Measurements from ENCODE around the gene PTDSS2. TPM values are rescaled to one million over a fixed set of nuclear protein-coding genes. Genes with fewer than 3 reads are reported as not detected.

Gene PTDSS2
- total RNA-seq, 3 donors from 2014 or later = 25.7 to 30.9 (median 29.1) TPM

DNA sequence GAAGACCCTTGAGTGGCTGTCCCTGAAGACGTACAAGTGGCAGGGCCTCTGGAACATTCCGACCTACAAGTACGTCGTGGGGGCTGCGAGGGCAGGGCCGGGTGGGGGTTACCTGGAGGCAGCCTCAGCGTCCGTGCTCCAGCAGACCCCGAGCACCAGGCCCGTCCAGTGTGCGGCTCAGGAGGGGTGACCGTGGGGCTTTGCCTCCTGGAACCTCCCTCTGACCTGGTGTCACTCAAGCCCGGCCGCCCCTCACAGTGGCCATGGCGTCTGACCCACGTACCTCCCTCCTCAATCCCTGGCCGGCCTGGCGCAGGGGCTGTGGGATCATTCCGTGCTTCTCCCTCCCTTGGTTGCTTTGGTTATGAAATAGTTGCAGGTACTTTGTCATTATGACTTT lies 38.5 kb downstream of the PTDSS2 start:
- no peaks in the 10 kb centered on the region for H3K9me3 Mint-ChIP-seq
- no peaks in the 10 kb centered on the region for H3K4me1 Mint-ChIP-seq (ENCODE audit: low read depth)
- no peak overlapping the region for H3K4me3 Mint-ChIP-seq
- peaks cover 4% of the 10 kb centered on the region for H3K36me3 Mint-ChIP-seq (ENCODE audit: insufficient read depth)
- no peak for ATAC-seq
- no peaks in the 10 kb centered on the region for H3K27me3 Mint-ChIP-seq (ENCODE audit: low read depth)
- DNase-seq = no peak

DNA sequence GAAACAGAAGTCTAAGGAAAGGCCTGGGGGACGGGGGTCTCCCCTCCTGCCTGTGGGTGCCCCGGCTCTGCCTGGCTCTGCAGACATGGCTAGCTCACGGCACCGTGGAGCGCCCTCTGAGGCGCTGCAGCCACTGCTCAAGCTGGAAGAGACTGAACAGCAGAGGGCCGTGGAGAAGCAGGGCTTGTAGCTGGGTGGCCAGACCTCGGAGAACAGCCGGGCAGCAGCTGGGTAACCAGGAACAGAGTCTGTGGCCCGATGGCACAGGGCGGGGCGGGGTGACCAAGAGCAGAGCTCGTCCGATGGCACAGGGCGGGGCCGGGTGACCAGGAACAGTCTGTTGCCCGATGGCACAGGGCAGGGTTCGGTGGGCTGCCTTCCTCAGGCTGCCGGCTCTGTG lies 38.9 kb downstream of the PTDSS2 start:
- Mint-ChIP-seq H3K27me3 (ENCODE audit: low read depth) (no peaks in the 10 kb centered on the region), H3K4me3 (no peak overlapping the region), H3K4me1 (ENCODE audit: low read depth) (no peaks in the 10 kb centered on the region), H3K36me3 (ENCODE audit: insufficient read depth) (peaks cover 4% of the 10 kb centered on the region), H3K9me3 (no peaks in the 10 kb centered on the region)
- ATAC-seq = no peak
- no peak for DNase-seq

DNA sequence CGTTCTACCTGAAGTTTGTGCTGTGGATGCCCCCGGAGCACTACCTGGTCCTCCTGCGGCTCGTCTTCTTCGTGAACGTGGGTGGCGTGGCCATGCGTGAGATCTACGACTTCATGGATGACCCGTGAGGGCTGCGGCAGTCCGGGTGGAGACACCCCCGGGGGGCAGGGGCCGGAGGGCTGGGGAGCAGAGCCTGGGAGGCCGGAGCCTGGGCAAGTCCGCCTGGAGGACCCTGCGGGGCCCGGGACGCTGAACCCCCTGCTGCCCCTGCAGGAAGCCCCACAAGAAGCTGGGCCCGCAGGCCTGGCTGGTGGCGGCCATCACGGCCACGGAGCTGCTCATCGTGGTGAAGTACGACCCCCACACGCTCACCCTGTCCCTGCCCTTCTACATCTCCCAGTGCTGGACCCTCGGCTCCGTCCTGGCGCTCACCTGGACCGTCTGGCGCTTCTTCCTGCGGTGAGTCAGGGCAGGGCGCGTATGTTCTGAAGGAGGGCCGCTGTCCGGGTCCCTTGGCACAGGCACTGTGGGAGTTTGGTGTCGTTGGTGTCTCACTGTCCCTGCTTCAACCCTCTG lies 39.6 kb downstream of the PTDSS2 start:
- DNase-seq (no peak), ATAC-seq (no peak)
- no peak overlapping the region for H3K4me3 Mint-ChIP-seq
- no peaks in the 10 kb centered on the region for H3K9me3 Mint-ChIP-seq
- peaks cover 6% of the 10 kb centered on the region for H3K36me3 Mint-ChIP-seq (ENCODE audit: insufficient read depth)
- no peaks in the 10 kb centered on the region for H3K27me3 Mint-ChIP-seq (ENCODE audit: low read depth)
- no peaks in the 10 kb centered on the region for H3K4me1 Mint-ChIP-seq (ENCODE audit: low read depth)

DNA sequence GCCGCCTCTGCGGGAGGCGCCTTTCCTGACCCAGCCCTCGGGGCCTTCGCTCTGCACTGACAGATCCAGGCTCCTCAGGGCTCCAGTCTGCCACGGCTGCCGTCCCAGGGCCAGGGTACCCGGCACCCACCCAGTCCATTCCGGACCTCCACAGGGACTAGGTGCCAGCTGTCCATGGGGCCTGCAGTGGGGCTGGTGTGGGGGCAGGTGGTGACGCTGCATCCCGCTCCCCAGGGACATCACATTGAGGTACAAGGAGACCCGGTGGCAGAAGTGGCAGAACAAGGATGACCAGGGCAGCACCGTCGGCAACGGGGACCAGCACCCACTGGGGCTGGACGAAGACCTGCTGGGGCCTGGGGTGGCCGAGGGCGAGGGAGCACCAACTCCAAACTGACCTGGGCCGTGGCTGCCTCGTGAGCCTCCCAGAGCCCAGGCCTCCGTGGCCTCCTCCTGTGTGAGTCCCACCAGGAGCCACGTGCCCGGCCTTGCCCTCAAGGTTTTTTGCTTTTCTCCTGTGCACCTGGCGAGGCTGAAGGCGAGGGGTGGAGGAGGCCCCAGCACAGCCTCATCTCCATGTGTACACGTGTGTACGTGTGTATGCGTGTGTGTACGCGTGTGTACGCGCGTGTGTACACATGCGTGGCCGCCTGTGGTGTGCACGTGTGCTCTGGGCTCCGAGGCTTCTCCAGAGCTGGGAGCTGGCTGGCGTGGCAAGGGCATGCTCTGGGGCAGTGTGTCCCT lies 40.3 kb downstream of the PTDSS2 start:
- Mint-ChIP-seq H3K36me3 (ENCODE audit: insufficient read depth) (peaks cover 9% of the 10 kb centered on the region), H3K9me3 (no peaks in the 10 kb centered on the region), H3K4me1 (ENCODE audit: low read depth) (no peaks in the 10 kb centered on the region), H3K27me3 (ENCODE audit: low read depth) (no peaks in the 10 kb centered on the region), H3K4me3 (no peak overlapping the region)
- no peak for ATAC-seq
- DNase-seq = no peak

DNA sequence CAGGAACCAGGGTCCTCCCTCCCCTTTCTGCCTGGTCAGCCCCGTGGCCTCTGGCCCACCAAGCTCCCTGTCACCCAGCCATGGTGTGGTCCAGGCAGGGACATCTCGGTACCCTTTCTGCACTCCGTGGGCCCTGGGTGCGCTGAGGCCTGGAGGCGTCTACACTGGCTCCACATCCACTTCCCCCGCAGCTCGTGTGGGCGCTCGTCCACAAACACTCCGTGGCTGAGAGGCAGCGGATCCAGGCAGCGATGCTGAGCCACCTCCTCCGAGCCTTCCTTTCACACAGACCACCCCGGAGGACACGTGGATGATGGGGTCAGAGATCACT lies 40.8 kb downstream of the PTDSS2 start:
- DNase-seq (no peak), ATAC-seq (no peak)
- no peaks in the 10 kb centered on the region for H3K27me3 Mint-ChIP-seq (ENCODE audit: low read depth)
- no peaks in the 10 kb centered on the region for H3K9me3 Mint-ChIP-seq
- H3K4me1 Mint-ChIP-seq (ENCODE audit: low read depth) = no peaks in the 10 kb centered on the region
- H3K36me3 Mint-ChIP-seq (ENCODE audit: insufficient read depth) = peaks cover 12% of the 10 kb centered on the region
- H3K4me3 Mint-ChIP-seq = no peak overlapping the region

DNA sequence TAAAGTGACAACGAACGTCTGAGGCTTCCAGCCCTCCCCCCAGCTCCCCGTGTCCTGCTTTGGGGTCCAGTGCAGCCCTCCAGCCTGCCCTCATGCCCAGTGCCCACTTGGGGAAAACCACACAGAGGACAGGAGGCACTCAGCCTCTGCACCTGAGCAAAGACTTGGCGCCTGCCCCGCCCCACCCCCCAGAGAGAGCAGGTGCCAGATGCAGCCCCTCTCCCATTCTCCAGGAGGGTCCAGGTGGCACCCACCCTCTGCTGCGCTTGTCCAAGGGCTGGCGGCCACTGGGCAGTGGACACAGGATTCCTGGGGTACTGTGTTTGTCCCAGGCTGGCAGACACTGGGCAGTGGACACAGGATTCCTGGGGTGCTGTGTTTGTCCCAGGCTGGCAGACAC lies 41.3 kb downstream of the PTDSS2 start:
- DNase-seq = no peak
- H3K36me3 Mint-ChIP-seq (ENCODE audit: insufficient read depth) = peaks cover 13% of the 10 kb centered on the region
- no peak for ATAC-seq
- H3K4me1 Mint-ChIP-seq (ENCODE audit: low read depth) = no peaks in the 10 kb centered on the region
- H3K27me3 Mint-ChIP-seq (ENCODE audit: low read depth) = no peaks in the 10 kb centered on the region
- H3K4me3 Mint-ChIP-seq = no peak overlapping the region
- no peaks in the 10 kb centered on the region for H3K9me3 Mint-ChIP-seq

DNA sequence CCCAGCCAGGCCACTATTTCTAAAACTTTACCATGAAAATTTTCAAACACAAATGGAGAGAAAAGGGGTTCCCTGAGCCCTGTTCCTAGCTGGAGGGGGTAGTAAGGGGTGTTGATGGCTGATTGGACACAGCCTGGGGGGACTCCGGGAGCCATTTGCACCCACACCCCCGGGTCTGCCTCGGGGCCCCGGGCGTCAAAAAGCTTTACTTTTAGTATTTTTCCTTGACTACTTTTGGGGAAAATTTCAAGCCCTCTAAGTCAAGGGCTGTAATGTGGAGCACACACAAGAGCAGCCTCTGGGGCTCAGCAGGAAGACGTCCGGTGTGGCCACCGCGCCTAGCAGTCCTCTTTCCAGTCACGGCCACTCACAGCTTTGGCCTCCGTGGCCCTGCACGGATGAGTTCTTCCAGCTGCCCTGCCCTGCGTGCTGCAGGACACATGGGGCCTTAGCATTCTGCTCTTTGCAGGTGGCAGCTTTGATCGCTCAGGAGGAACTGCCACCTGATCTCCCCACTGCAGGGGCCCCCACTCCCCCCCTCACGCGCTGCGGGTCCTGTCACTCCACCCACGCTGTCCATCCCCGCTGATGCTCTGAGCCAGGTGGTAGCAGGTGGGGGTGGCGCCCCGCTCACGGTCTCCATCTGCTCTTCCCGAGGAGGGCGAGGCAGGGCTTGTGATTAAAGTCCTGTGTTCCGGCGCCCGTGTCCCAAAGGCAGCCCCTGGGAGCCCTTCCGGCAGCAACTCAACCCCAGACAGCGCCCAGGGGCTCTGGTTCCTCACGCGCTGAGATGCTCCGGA lies 42.5 kb downstream of the PTDSS2 start:
- no peak for DNase-seq
- H3K27me3 Mint-ChIP-seq (ENCODE audit: low read depth) = no peaks in the 10 kb centered on the region

DNA sequence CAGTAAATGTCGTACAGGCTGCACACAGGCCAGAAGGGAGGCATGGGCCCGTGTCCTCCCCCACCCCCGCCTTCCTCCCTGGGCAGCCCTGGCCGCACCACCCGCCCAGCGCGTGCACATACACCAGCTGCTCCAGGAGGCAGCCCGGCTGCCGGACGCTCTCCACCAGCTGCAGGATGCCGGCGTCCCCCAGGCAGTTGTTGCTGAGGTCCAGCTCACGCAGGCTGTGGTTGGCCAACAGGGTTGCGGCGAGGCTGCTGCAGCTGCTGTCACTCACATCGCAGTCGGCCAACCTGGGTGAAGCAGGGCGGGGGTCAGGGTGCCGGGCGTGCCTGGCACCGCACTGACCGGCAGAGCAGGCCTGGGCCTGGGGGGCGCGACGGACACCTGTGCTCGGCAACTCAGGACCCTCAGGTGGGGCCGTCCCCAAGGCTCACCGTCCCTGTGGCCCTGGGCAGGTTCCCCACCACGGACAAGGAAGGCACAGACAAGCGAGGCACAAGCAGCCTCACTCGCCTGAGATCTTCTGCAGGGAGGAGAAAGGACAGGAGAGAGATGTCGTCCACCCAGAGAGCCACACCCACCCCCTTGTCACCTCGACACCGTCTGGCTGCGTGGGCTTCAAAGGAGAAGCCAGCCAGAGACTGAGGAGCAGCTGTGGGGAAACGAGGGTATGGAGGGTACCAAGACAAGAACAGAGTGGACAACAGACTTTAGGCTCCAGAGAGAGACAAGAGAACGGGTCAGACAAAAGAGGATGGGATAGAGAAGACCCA lies 44.9 kb downstream of the PTDSS2 start:
- DNase-seq (no peak), ATAC-seq (no peak)
- H3K36me3 Mint-ChIP-seq (ENCODE audit: insufficient read depth) = peaks cover 28% of the 10 kb centered on the region
- no peaks in the 10 kb centered on the region for H3K9me3 Mint-ChIP-seq
- no peaks in the 10 kb centered on the region for H3K4me1 Mint-ChIP-seq (ENCODE audit: low read depth)
- H3K27me3 Mint-ChIP-seq (ENCODE audit: low read depth) = no peaks in the 10 kb centered on the region
- no peak overlapping the region for H3K4me3 Mint-ChIP-seq

More for the DNA sequence above, 42.5 kb downstream of the PTDSS2 start:
- Mint-ChIP-seq H3K36me3 (ENCODE audit: insufficient read depth) (peaks cover 21% of the 10 kb centered on the region), H3K4me3 (no peak overlapping the region), H3K9me3 (no peaks in the 10 kb centered on the region), H3K4me1 (ENCODE audit: low read depth) (no peaks in the 10 kb centered on the region)
- ATAC-seq = no peak

DNA sequence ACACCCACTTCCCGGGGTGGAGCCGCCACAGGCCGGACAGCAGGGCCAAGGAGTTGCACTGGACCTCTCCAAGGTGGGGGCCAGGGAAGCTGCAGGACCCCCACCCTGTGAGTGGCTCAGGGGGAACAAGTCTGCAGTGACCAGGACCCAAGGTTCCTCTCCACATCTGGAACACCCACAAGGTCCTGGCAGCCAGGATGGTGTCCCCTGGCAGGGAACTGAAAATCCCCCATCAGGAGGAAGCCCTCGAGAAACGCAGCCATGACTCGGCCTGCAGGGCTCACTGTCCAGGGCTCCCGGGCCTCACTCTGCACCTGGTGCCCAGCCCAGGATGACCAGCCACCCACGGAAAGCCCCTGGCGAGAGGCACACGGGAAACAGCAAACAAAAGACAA lies 45.5 kb downstream of the PTDSS2 start:
- H3K4me1 Mint-ChIP-seq (ENCODE audit: low read depth) = no peaks in the 10 kb centered on the region

DNA sequence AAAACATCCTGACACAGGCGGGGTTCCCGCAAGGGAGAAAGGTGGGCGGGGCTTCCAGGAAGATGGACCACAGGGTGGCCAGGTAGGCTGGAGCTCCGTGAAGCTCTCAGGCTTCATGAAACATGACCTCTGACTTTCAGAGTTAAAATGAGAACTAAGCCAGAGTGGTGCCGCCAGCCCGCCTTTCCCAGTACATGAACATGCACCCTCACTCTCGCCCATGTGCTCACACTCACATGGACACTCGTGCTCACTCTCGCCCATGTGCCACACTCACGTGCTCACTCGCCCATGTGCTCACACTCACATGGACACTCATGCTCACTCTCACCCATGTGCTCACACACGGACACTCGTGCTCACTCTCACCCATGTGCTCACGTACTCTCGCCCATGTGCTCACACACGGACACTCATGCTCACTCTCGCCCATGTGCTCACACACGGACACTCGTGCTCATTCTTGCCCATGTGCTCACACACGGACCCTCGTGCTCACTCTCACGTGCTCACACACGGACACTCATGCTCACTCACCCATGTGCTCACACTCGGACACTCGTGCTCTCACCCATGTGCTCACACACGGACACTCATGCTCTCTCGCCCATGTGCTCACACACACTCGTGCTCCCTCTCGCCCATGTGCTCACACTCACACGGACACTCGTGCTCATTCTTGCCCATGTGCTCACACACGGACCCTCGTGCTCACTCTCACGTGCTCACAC lies 46.9 kb downstream of the PTDSS2 start:
- Mint-ChIP-seq H3K27me3 (ENCODE audit: low read depth) (no peaks in the 10 kb centered on the region), H3K4me3 (no peak overlapping the region), H3K36me3 (ENCODE audit: insufficient read depth) (peaks cover 31% of the 10 kb centered on the region), H3K9me3 (no peaks in the 10 kb centered on the region), H3K4me1 (ENCODE audit: low read depth) (no peaks in the 10 kb centered on the region)
- DNase-seq = no peak
- no peak for ATAC-seq

More for the DNA sequence above, 45.5 kb downstream of the PTDSS2 start:
- Mint-ChIP-seq H3K9me3 (no peaks in the 10 kb centered on the region), H3K27me3 (ENCODE audit: low read depth) (no peaks in the 10 kb centered on the region), H3K36me3 (ENCODE audit: insufficient read depth) (peaks cover 31% of the 10 kb centered on the region), H3K4me3 (no peak overlapping the region)
- no peak for ATAC-seq
- no peak for DNase-seq

DNA sequence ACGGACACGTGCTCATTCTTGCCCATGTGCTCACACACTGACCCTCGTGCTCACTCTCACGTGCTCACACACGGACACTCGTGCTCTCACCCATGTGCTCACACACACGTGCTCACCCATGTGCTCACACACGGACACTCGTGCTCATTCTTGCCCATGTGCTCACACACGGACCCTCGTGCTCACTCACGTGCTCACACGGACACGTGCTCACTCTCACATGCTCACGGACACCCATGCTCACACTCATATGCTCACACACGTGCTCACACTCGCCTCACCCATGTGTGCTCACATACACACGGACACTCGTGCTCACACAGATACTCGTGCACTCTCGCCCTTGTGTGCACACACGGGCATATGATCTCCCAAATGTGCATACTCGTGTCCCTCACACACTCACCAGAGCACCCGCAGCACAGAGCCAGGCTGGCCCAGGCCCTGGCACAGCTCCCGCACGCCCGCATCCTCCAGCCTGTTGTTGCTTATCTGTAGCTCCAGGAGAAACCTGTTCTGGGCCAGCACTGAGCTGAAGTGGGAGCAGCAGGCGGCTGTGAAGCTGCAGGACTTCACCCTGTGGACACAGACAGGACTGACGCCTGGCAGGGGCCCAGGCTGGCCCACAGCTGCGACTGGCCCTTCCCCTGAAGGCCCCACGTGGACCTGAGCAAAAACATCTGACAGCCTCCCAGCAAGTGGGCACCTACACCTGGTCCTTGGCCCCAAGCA lies 47.7 kb downstream of the PTDSS2 start:
- Mint-ChIP-seq H3K9me3 (no peaks in the 10 kb centered on the region), H3K36me3 (ENCODE audit: insufficient read depth) (peaks cover 31% of the 10 kb centered on the region), H3K27me3 (ENCODE audit: low read depth) (no peaks in the 10 kb centered on the region), H3K4me3 (no peak overlapping the region), H3K4me1 (ENCODE audit: low read depth) (no peaks in the 10 kb centered on the region)
- DNase-seq (no peak), ATAC-seq (no peak)

DNA sequence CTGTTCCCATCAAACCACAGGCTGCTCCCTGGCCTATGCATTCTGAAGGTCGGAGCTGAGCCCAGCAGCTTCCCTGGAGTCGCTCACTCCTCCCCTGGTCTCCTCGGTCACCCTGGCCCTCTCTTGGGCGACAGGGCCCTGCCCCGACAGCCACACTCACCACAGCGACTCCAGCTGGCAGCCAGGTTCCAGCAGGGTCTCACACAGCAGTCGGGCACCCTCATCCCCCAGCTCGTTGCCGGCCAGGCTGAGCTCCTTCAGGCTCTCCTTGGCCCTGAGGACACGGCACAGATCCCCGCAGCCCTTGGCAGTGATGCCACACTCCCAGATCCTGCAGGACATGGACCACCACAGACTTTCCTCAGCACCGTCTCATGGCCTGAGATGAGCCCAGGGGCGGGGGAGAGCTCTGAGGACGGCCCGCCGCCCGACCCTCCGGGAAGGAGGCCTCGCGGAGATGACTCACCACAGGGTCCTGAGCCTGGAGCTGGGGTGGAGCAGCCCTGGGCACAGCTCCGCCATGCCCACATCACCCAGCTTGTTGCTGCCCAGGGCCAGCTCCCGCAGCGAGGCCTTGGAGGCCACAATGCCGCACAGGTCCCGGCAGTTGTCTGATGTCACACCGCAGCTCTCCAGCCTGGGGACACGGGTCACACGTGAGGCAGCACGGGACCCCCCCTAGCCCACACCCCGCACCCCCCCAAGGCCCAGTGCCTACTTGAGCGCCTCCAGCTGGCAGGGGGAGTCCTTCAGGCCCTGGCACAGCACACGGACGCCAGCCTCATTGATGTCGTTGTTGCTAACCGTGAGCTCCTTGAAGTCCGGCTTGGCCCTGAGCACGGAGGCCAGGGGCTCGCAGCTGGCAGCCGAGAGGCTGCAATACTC lies 48.5 kb downstream of the PTDSS2 start:
- Mint-ChIP-seq H3K36me3 (ENCODE audit: insufficient read depth) (peaks cover 31% of the 10 kb centered on the region), H3K4me3 (no peak overlapping the region), H3K27me3 (ENCODE audit: low read depth) (no peaks in the 10 kb centered on the region), H3K9me3 (no peaks in the 10 kb centered on the region), H3K4me1 (ENCODE audit: low read depth) (peaks cover 5% of the 10 kb centered on the region)
- DNase-seq (no peak), ATAC-seq (no peak)
